GM23248 (cell line): ENCODE measurements around the gene PLIN3. TPM values are rescaled to one million over a fixed set of nuclear protein-coding genes. Genes with fewer than 3 reads are reported as not detected.

ENCODE experiments used
- DNase-seq: peaks from one replicate; pipeline ENCODE4 v3.0.0-alpha.2; 2015
- H2AFZ ChIP-seq: fragments of 200-600 bp; sonication (generic); 2 replicates; pipeline ENCODE4 v1.6.1; 2016; ENCODE audit warnings: antibody characterized with exemption
- H3F3A ChIP-seq: fragments of 200-600 bp; sonication (generic); 2 replicates; pipeline ENCODE4 v1.6.1; 2016; ENCODE audit warnings: mild to moderate bottlenecking, antibody characterized with exemption, mixed run types; ENCODE audit not compliant: insufficient read depth
- H3K27ac ChIP-seq: fragments of 200-600 bp; sonication (generic); 2 replicates; pipeline ENCODE4 v1.5.1; 2016; ENCODE audit warnings: mild to moderate bottlenecking
- H3K27me3 ChIP-seq: fragments of 200-600 bp; sonication (generic); replicated peaks from 2 replicates; pipeline ENCODE4 v1.6.1; 2016; ENCODE audit warnings: mild to moderate bottlenecking; ENCODE audit not compliant: insufficient read depth
- H3K36me3 ChIP-seq: fragments of 200-600 bp; sonication (generic); 2 replicates; pipeline ENCODE4 v1.6.1; 2016; ENCODE audit warnings: low read depth, mild to moderate bottlenecking
- H3K4me1 ChIP-seq: fragments of 200-600 bp; sonication (generic); 2 replicates; pipeline ENCODE4 v1.6.1; 2016; ENCODE audit warnings: mild to moderate bottlenecking; ENCODE audit not compliant: insufficient read depth
- H3K4me2 ChIP-seq: fragments of 200-600 bp; sonication (generic); one replicate; pipeline ENCODE4 v1.6.1; 2016; ENCODE audit warnings: mild to moderate bottlenecking; ENCODE audit not compliant: unreplicated experiment
- H3K4me3 ChIP-seq: fragments of 200-600 bp; sonication (generic); 2 replicates; pipeline ENCODE4 v1.5.1; 2016; ENCODE audit warnings: mild to moderate bottlenecking
- H3K79me2 ChIP-seq: fragments of 200-600 bp; sonication (generic); 2 replicates; pipeline ENCODE4 v1.6.1; 2016; ENCODE audit warnings: mild to moderate bottlenecking; ENCODE audit not compliant: insufficient read depth
- H3K9ac ChIP-seq: fragments of 200-600 bp; sonication (generic); 2 replicates; pipeline ENCODE4 v1.6.1; 2016; ENCODE audit warnings: mild to moderate bottlenecking
- H3K9me2 ChIP-seq: fragments of 200-600 bp; sonication (generic); 2 replicates; pipeline ENCODE4 v1.6.1; 2016; ENCODE audit warnings: mixed run types, mild to moderate bottlenecking, moderate library complexity; ENCODE audit not compliant: insufficient read depth
- H3K9me3 ChIP-seq: fragments of 200-600 bp; sonication (generic); one replicate; pipeline ENCODE4 v1.6.1; 2017; ENCODE audit warnings: low read depth
- H4K20me1 ChIP-seq: fragments of 200-600 bp; sonication (generic); 2 replicates; pipeline ENCODE4 v1.6.0; 2016; ENCODE audit not compliant: insufficient read depth
- EZH2 ChIP-seq: fragments of 200-600 bp; sonication (generic); IDR thresholded peaks from 2 replicates; pipeline ENCODE4 v1.6.1; 2018; ENCODE audit warnings: antibody characterized with exemption, mild to moderate bottlenecking; ENCODE audit not compliant: insufficient read depth, poor library complexity, severe bottlenecking
- EZH2phosphoT487 ChIP-seq: fragments of 200-600 bp; sonication (generic); IDR thresholded peaks from 2 replicates; pipeline ENCODE4 v1.6.1; 2018; ENCODE audit warnings: antibody characterized with exemption, moderate library complexity, mild to moderate bottlenecking, low read depth; ENCODE audit not compliant: insufficient read depth
- WGBS, 2 experiments: methylation state at CpG; one replicate each; pipeline ENCODE4 v1.1.6; 2015 to 2017; ENCODE audit warnings: low lambda C conversion rate in 2 of 2, low coverage in 1 of 2; ENCODE audit errors: missing lambda C conversion rate in 2 of 2; 5-methylcytosine and 5-hydroxymethylcytosine counted together
- in situ Hi-C: fragments of 300-500 bp; cut with MboI; formaldehyde crosslinking; loops from 2 replicates; pipeline ENCODE4 v1.15.0; 2020
- polyA plus RNA-seq: library from polyadenylated mRNA; unstranded; fragments of >200 nt; fragmentation: Nextera tagmentation; extraction: Ambion mirVana; gene quantifications from 2 replicates; pipeline ENCODE4 v1.2.1, GENCODE V29; 2016
- total RNA-seq: library from RNA; depleted of rRNA; stranded (reverse); fragments of >200 nt; shearing (Covaris generic); gene quantifications from 2 replicates; pipeline ENCODE4 v1.2.3, GENCODE V29; 2014; rRNA removed

Gene PLIN3, protein sequence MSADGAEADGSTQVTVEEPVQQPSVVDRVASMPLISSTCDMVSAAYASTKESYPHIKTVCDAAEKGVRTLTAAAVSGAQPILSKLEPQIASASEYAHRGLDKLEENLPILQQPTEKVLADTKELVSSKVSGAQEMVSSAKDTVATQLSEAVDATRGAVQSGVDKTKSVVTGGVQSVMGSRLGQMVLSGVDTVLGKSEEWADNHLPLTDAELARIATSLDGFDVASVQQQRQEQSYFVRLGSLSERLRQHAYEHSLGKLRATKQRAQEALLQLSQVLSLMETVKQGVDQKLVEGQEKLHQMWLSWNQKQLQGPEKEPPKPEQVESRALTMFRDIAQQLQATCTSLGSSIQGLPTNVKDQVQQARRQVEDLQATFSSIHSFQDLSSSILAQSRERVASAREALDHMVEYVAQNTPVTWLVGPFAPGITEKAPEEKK
- total RNA-seq (306 and 372 TPM in 2 replicates), polyA plus RNA-seq (398 and 415 TPM in 2 replicates)

DNA sequence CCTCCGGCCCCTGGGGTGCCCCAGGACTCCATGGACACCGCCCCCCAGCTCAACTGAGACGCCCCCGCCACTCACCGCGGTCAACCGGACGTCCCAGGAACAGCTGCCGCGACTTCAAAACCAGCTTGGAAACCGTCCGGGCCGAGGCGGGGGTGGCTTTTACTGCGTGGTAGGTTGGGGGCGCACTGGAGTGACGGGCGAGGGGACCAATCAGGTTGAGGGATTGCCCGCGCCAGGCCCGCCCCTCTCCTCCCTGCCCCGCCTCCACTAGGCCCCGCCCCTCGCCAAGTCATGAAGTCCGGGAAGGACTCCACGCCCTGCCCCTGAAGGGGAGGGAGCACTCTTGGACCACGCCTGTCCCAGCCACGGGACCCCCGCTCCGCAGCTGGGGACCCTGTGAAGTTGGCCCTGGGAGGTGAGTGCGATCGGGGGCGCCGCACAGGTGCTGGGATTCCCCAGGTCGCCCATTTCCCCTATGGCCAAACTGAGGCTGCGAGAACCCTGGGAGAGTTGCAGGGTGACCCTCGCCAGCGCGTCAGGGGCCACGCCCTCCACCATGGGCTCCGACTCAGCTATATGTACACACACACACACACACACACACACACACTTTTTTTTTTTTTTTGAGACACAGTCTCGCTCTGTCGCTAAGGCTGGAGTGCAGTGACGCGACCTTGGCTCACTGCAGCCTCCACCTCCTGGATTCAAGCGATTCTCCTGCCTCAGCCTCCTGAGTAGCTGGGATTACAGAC is at the start of gene PLIN3:
TSS of gene PLIN3 (minus strand) at position 134 of the 752 bp plus-strand sequence. CDS start 6,273 bp downstream, outside the sequence.
- Histone ChIP-seq H3K79me2 (peaks cover 47% of the 10 kb centered on the region), H2AFZ (peak within 1 kb of the TSS; percentile 62), H3K4me3 (peak within 1 kb of the TSS; percentile 98), H3K4me1 (peaks cover 22% of the 10 kb centered on the region), H3K27ac (peak within 1 kb of the TSS; percentile 90), H3K27me3 (no peaks in the 10 kb centered on the region), H3F3A (peaks cover 36% of the 10 kb centered on the region), H3K9me3 (no peaks in the 10 kb centered on the region), H3K9ac (peak within 1 kb of the TSS; percentile 94), H3K36me3 (peaks cover 7% of the 10 kb centered on the region; the same call in 1 of the 2 replicates), H4K20me1 (no peaks in the 10 kb centered on the region; the same call in 1 of the 2 replicates), H3K4me2 (peak within 1 kb of the TSS; percentile 87), H3K9me2 (no peaks in the 10 kb centered on the region)
- in situ Hi-C loops, result no loop called here
- peak; percentile 96 for DNase-seq
- 2 to 4% methylated on average over 33 to 44 of the region's 46 CpGs for WGBS, 2 experiments
- TF ChIP-seq EZH2 (no peak), EZH2phosphoT487 (no peak)

DNA sequence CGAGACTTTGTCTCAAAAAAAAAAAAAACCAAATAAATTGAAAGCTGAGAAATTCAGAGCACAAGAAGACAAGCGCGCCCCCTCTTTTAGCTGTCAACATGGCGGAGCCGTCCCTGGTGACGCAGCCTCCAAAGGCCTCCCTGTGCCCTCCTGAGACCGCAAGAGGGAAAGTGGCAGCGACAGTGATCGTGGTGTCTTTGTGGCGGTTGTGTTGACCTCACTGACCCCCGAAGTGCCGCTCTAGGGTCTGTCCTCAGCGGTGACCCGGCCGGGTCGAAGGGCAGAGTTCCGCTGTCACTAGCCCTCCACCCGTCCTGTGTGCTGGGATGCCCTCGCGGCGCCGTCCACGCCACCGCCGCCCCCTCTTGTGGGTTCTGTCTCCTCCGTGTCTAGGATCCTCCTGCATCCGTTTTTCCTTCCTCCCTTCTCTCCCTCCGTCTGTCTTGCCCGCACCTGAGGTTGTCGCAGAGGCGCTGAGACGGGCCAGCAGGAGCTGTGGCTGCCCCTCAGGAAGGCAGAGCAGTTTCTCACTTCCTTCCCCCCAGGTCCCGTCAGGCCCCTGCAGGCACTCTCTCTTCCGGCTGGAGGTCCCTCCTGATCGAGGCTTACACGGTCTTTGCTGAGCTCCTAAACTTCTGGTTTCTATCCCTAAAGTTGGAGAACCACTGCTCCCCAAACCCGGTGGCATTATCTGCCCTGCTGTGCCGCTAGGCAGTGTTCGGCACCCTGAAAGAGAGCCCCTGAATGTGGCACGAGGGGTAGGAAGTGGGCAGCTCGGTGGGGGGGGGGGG is 49.0 kb upstream of the PLIN3 start:
- in situ Hi-C loops, result no loop called here
- Histone ChIP-seq H3K4me2 (no peak overlapping the region), H3K27ac (no peak overlapping the region), H3K4me3 (no peak overlapping the region), H3F3A (peaks cover 35% of the 10 kb centered on the region), H3K27me3 (no peaks in the 10 kb centered on the region), H3K4me1 (peaks cover 35% of the 10 kb centered on the region), H3K9me3 (no peaks in the 10 kb centered on the region), H3K9me2 (no peaks in the 10 kb centered on the region), H3K79me2 (peaks cover 90% of the 10 kb centered on the region), H3K9ac (no peak overlapping the region), H2AFZ (no peak overlapping the region), H3K36me3 (no peaks in the 10 kb centered on the region; the same call in 1 of the 2 replicates), H4K20me1 (no peaks in the 10 kb centered on the region)
- DNase-seq, result no peak
- 91 to 92% methylated on average over 39 to 41 of the region's 41 CpGs for WGBS, 2 experiments
- TF ChIP-seq EZH2, result no peak
- no peak for TF ChIP-seq EZH2phosphoT487

DNA sequence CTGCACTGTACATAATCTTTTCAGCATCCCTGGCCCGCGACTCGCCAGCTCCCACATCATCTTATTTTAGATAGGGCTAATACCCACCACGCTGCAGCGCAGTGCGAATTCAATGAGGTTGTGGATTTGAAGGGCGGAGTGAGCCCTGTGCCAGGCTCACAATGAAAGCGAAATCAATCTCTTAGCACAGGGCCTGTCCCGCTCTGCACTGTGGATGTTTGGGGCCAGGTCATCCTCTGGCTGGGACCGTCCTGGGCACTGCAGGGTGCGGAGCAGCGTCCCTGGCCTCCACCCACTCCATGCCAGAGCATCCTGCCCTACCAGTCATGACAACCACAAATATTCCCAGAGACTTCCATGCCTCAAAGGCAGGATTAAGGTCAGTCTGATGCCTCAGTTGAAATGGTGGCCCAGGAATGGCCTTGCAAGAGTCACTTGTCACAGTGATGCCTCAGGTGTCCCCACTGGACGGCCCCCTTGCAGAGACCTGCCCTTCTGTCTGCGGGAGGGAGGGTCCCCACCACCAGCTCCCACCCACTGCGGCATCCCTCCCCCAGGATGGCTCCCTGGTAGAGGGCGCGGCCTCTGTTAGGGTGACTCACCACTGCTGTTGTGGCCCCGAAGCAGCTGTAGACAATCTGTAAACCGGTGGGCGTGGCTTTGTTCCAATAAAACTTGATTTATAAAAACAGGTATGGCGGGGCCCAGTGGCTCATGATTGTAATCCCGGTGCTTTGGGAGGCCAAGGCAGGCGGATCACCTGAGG is 47.5 kb upstream of the PLIN3 start:
- Histone ChIP-seq H3K27ac (peak overlapping the region; percentile 85), H3K79me2 (peaks cover 75% of the 10 kb centered on the region), H3K4me3 (peak overlapping the region; percentile 19), H3K4me1 (peaks cover 46% of the 10 kb centered on the region), H3K9me3 (no peaks in the 10 kb centered on the region), H3F3A (peaks cover 46% of the 10 kb centered on the region), H4K20me1 (no peaks in the 10 kb centered on the region), H2AFZ (peak overlapping the region; percentile 61), H3K36me3 (no peaks in the 10 kb centered on the region), H3K27me3 (no peaks in the 10 kb centered on the region), H3K4me2 (peak overlapping the region; percentile 71), H3K9me2 (no peaks in the 10 kb centered on the region), H3K9ac (peak overlapping the region; percentile 60)
- WGBS, 2 experiments, result 50 to 51% methylated on average over 23 of the region's 23 CpGs
- no peak for TF ChIP-seq EZH2
- TF ChIP-seq EZH2phosphoT487, result no peak
- in situ Hi-C loops, result no loop called here
- DNase-seq, result peak; percentile 94
